ENCODE results near the gene ARHGAP25.

DNA sequence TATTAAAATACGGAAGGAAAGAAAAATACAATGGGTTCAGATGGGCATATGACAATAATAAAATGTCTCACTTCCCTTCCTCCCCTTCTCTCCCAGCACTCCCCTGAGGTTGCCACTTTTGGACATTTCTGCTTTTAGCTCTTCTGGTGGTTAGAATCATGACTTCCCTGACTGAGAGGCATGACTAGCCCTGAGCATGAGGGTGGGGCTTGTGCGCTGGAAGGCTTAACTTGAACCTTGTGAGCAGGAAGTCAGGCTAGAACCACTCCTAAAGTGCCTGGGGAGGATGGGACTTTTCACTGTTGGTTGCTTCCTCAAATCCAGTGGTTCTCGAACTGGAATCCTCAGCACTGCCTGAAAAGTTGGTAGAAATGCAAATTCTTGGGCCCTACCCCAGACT lies 19.7 kb upstream of the ARHGAP25 start:
- TF ChIP-seq, protein P1, sequence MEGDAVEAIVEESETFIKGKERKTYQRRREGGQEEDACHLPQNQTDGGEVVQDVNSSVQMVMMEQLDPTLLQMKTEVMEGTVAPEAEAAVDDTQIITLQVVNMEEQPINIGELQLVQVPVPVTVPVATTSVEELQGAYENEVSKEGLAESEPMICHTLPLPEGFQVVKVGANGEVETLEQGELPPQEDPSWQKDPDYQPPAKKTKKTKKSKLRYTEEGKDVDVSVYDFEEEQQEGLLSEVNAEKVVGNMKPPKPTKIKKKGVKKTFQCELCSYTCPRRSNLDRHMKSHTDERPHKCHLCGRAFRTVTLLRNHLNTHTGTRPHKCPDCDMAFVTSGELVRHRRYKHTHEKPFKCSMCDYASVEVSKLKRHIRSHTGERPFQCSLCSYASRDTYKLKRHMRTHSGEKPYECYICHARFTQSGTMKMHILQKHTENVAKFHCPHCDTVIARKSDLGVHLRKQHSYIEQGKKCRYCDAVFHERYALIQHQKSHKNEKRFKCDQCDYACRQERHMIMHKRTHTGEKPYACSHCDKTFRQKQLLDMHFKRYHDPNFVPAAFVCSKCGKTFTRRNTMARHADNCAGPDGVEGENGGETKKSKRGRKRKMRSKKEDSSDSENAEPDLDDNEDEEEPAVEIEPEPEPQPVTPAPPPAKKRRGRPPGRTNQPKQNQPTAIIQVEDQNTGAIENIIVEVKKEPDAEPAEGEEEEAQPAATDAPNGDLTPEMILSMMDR (IDR thresholded peaks at IDR 0.05) = no peak
- TF ChIP-seq POLR2AphosphoS5 (IDR thresholded peaks at IDR 0.05) = no peak
- TF ChIP-seq POLR2A (IDR thresholded peaks at IDR 0.05; ENCODE audit: low read depth) = no peak

Data from esophagus muscularis mucosa (tissue), 3 donors.